Measurements from ENCODE around the gene SNX25. TPM values are rescaled to one million over a fixed set of nuclear protein-coding genes. Genes with fewer than 3 reads are reported as not detected.
"Not testable (repeated sequence)": the region's sequence is repeated elsewhere in the genome, so short reads cannot be mapped to it uniquely, and the experiment has no call there.

SNX25 gene
- total RNA-seq, 1 donor from 2014 or later, result 11.4 TPM

DNA sequence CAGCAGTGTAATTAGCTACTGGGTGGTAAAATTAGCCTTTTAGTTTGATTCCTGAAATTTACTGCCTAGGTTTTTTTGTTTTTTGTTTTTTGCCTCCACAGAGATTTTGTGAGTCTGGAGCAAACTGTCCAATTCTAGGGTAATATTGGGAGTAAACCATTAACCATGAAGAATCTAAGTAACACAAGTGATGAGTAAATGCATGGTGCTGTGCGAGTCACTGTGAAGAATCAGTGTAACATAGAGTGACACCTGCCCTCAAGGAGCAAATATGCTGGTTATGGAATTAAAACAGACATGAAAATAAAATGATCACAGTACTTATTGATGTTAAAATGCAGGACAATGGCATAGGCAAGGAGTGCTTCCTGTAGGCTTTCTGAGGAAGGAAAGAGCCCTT lies 126.2 kb downstream of the SNX25 start:
- DNase-seq (ENCODE audit: low spot score), result no peak
- ATAC-seq, result no peak

DNA sequence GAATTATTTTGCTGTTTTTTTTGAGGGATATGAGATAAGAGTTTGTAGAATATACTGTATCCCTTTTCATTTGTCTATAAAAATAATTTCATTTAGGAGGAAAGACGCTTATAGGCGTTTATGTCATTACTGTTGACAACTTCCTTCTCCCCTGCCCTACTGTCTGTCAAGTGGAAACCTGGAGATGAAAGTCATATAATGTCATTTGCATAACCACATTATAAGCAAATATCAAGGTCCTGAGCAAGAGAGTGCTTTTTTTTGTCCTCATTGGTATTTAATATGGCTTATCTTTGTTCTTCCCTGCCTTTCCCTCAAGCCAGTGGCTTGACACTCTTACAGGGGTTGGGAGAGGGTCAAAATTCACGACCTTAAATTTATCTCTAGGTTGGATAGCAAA lies 130.5 kb downstream of the SNX25 start:
- ATAC-seq (no peak), DNase-seq (ENCODE audit: low spot score) (no peak)

DNA sequence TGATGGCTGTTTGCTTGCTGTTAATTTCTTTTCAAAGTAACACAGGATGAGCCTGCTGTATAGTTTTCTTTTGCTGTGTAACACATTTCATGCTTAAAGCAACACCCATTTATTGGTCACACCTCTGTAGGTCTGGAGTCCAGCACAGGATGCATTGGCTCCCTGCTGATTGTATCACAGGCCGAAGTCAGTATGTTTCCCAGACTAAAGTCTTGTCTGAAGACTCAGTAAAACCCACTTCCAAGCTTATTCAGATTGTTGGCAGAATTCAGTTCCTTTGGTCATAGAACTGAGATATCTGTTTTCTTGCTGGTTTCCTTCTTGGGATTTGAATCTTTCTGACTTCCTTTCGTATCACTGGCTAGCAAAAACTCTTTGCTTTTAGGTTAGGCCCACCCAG lies 132.0 kb downstream of the SNX25 start:
- DNase-seq (ENCODE audit: low spot score) (no peak), ATAC-seq (no peak)

DNA sequence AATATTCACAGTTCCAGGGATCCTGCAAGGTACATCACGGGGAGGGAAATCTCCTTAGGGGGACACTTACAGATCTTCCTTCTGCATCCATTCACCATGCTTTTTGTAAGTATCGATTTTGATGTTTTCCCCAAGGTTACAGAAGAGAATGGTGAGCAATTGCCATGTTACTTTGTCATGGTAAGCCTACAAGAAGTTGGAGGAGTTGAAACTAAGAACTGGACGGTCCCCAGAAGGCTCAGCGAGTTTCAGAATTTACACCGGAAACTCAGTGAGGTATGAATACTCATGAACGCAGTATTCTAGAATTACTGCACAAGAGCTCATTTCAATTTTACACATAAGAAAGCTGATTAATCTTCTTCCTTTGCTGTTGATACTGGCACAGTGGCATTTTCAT lies 132.4 kb downstream of the SNX25 start:
- no peak for ATAC-seq
- no peak for DNase-seq (ENCODE audit: low spot score)

DNA sequence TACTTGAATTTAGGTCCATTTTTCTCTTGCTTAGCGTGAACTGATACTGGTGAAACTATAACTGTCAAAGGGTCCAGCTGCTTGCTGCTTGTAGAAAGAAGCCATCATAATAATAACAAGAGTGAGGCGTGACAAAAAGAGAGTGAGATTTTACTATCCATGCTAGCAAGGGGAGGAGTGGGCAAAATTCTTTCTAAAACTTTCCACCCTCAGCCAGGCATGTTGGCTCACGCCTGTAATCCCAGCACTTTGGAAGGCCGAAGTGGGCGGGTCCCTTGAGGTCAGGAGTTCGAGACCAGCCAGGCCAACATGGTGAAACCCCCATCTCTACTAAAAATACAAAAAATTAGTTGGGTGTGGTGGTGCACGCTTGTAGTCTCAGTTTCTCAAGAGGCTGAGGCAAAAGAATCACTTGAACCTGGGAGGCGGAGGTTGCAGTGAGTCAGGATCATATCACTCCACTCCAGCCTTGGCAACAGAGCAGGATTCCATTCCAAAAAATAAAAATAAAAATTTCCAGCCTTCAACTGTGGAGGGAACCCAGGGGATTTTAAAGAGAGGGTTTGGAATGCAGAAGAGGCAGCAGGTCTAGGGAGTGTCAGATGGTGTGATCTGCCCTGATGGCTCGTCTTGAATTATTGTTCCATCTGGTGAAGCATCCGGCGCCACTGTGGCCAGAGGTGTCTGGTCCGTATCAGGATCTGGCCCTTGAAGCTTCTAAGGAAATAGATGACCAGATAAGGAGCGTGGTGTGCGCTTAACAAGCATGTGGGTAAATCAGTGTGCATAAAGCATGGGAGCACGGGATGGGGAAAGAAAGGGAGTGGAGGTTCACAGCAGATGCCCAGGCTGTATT lies 134.6 kb downstream of the SNX25 start:
- DNase-seq (ENCODE audit: low spot score), result no peak
- no peak for ATAC-seq

DNA sequence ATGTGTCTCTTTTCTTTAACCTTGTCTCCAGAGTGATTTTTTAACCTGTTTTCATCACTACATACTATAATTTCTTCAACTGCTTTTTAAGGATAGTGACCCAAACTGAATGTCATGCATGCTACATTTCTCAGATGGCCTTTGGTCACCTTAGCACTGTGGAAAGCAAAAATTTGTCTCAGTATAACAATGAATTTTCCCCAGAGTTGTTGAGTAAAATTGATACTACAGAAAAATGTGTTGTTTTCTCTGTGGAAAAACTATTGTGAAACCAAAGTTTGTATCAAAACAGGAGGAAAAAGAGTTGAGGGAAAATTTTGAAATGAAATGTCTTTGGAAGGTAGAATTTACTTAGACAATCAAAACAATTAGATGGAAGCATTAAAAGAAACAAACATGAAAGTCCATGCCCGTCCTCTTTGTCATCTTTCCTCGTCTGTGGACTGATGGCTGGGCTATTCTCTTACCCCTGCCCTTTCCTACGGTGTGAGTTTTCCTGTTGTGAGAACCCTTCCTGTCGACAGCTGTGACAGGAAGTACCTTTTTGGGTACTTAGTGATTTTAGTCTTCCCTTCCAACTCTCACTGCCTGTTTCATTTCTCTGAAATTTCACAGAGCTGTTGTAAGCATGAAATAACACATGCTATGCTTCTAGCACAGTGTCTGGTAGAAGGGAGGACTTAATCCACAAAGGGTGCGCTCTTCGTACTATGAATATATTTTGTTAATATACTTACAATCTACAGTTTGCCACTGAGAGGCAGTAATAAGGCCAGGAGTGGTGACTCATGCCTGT lies 135.5 kb downstream of the SNX25 start:
- DNase-seq (ENCODE audit: low spot score), result no peak
- no peak for ATAC-seq

DNA sequence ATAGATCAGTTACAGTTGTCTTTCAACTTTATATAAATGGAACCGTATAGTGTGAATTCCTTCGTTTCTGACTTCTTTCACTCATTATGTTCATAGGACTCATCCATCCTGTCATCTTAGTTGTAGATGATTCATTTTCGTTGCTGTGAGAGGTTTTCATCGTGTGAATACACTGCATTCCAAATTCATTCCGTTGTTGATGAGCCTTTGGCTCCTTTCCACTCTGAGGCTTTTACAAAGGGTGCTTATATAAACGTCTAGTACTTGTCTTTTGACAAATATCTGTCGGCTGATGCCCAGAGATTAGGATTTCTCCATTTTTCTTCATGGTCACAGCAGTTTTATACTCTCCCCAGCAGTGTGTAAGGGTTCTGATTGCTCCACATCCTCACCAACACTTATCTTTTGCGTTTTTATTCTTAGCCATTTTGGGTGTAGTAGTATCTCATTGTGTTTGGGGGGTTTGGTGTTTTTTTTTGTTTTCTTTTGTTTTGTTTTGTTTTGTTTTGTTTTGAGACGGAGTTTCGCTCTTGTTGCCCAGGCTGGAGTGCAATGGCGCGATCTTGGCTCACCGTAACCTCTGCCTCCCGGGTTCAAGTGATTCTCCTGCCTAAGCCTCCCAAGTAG lies 137.7 kb downstream of the SNX25 start:
- DNase-seq (ENCODE audit: low spot score), result no peak
- no peak for ATAC-seq

DNA sequence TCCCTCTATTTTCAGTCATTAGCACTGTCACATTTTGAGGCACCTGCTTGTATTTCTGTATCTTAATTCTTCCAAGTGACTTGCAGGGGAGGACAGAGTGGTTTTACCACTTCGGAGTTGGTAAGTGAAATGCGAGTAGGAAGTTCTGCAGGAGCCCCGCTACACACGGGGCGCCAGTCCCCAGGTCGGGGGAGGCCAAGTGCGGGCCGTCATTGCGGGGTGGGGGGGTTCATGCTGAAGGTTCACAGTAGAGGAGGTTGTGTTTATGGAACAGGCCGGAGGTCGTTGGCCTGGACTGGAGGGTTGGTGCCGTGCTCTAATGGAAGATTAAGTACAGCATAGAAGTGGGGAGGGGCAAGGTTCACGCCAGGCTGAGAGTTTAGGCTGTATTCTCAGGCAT lies 142.3 kb downstream of the SNX25 start:
- no peak for DNase-seq (ENCODE audit: low spot score)
- no peak for ATAC-seq

DNA sequence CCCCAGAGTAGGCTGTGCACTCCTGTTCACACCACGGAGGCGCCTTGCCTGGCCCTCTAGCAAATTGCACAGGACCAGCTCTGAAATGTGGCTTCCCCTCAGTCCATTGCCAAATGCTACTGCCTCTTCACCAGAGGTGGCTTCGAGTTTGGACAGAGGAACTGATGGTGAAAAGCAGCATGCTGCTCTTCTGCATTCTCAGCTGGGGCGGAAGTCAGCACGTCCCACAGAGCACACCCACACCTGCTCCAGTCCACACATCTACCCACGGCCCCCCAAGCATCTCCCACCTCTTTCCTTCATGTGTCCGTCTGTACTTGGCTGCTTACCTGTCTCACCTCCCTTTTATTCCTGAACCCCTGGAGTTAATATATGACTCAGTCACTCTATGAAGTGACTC lies 142.8 kb downstream of the SNX25 start:
- no peak for DNase-seq (ENCODE audit: low spot score)
- ATAC-seq, result no peak

DNA sequence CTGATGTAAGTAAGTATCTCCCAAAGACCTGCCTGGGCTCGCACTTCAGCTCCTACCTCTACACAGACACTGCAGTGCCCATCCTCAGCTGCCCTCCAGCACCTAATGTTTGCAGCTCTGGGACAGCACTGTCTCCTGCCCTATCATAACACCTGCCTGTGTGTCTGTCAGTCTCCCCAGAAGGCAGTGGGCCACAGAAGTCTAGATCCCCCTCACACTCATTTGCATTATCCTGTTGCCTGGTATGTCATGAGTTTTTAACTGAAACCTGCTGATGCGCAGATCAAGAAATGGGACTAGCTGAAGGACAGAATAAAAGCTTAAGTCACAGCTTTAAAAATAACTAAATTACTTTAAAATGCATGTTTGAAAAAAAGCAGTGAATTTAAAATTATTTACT lies 143.3 kb downstream of the SNX25 start:
- ATAC-seq (no peak), DNase-seq (ENCODE audit: low spot score) (no peak)

DNA sequence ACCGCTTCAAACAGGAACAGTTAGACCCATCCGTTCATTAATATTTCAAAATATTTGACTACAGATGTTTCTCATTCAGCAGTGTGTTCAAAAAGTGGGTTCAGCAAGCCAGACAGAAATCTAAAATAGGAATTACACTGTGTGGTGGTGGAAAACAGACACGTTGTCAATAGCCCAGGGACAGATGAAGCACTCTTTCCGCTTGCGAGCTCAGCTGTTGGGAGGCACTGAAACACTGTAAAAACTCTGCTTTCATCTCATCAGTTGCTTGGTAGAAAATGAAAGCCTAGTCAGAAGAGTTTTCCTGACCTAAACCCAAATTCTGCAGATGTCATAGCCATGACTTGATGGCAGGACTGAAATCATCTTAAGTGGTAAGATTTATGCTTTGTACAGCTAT lies 147.8 kb downstream of the SNX25 start:
- no peak for DNase-seq (ENCODE audit: low spot score)
- ATAC-seq, result no peak

DNA sequence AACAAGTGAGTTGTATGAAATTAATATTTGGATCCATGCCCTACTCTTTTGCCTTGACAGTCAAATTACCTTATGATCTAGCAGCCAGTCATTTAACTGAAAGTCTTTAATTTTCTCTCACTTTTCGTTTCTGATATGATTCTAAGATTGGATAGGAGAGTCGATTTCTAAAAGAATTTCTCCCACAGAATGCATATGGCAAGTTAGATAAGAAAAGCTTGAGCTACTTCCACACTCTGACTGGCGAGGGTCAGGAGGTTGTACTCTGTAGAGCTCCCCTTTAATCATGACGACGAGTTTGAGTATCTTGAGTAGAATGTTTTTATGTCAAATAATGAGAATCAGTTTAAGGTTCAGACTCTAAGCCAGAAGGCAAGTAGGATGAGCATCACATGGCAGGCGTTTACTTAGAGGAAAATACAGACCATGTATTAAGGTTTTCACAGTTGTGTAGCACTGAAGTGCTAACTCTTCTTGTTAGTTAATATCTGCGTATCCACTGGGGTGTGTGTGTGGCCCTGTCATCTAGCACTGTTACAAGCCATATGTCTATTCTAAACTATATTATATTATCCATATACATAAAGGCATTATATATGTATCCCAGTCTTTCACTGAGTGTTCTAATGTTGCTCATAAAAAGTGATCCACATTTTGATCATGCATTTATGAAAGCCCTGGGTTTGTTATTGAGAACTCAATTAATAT lies 148.5 kb downstream of the SNX25 start:
- DNase-seq (ENCODE audit: low spot score), result no peak
- ATAC-seq, result no peak

DNA sequence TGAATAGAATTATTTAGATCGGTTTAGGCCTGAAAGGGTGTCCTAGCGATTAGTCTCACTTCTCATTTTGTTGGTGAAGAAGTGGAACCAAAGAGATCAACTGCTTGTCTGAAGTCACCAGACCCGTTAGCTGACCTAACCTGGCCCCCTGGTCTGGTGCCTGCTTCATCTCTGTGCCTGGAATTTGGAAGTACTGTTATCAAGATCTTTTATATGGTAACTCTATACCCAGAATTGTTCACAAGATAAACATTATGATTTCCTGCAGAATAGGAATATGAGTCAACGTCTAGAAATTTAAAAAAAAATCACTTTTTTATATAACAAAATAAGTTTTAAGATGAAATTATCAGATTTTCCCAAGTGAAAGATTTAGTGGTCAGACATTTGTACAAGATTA lies 149.1 kb downstream of the SNX25 start:
- DNase-seq (ENCODE audit: low spot score) (no peak), ATAC-seq (no peak)

DNA sequence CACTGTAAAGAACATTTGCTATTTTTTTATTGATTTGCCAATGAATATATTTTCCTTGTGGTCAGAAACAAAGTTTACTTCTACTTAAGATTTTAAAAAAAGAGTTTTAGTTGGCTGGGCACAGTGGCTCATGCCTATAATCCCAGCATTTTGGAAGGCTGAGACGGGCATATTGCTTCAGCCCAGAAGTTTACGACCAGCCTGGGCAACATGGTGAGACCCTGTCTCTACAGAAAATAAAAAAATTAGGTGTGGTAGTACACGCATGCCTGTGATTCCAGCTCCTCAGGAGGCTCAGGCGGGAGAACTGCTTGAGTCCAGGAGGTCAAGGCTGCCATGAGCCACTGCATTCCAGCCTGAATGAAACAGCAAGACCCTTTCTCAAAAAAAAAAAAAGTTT lies 149.6 kb downstream of the SNX25 start:
- no peak for ATAC-seq
- DNase-seq (ENCODE audit: low spot score), result no peak

DNA sequence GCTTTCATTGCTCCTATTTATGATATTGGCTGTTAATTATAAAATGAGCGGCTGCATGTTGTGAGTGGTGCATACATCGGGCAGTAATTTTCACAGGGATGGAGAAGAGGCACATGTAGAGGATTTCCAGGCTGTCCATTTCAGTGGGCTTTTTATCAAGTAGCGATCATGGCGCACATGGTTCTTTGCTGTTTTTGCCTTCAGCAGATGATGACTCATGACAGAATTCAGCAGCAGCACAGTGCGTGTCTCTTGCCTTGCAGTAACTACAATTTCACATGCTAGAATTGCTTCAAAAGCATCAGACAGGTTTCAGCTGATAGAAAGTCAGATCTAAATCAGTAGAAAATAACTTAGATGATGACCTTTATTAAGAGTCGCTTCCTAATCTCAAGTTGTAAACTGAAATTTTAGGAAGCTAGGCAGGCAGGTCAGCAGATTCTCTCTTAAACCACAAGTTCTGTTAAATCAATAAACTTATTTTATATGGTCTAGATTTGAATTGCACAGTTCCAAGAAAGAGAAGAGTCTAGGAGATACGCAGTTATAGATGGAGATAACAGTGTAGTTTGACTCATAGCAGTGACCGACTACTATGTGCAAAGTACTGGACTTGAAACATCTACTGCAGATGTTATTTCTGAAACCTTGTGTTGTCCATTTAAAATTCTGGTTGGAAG lies 150.5 kb downstream of the SNX25 start:
- no peak for DNase-seq (ENCODE audit: low spot score)
- ATAC-seq, result no peak

DNA sequence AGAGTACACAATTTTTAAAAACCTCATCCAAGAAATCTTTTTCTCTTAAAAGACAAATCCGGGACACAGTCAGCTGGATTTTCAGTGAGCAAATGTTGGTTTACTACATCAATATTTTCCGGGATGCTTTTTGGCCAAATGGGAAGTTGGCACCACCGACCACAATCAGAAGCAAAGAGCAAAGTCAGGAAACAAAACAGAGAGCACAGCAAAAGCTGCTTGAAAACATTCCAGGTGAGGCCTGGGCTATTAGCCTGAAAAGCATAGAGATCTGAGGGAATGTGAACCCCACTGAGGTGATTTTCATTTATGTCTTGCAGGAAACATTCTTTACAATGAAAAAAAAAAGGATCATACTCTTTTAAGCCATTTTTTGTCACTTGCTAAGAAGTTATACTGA lies 152.5 kb downstream of the SNX25 start:
- ATAC-seq (peak; percentile 87), DNase-seq (ENCODE audit: low spot score) (peak; percentile 71)

DNA sequence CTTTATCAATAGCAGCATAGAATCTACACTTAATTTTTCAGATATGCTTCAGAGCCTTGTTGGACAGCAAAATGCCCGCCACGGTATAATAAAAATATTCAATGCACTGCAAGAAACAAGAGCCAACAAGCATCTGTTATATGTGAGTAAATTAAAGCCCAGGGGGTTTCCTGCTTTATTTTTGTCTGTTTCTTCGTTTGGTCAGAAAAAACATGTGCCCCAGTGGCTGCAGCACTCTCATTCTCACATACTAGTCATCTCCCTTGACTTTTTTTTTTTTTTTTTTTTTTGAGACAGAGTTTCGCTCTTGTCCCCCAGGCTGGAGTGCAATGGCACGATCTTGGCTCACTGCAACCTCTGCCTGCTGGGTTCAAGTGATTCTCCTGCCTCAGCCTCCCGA lies 153.2 kb downstream of the SNX25 start:
- not testable (repeated sequence) for ATAC-seq; DNase-seq (ENCODE audit: low spot score)

DNA sequence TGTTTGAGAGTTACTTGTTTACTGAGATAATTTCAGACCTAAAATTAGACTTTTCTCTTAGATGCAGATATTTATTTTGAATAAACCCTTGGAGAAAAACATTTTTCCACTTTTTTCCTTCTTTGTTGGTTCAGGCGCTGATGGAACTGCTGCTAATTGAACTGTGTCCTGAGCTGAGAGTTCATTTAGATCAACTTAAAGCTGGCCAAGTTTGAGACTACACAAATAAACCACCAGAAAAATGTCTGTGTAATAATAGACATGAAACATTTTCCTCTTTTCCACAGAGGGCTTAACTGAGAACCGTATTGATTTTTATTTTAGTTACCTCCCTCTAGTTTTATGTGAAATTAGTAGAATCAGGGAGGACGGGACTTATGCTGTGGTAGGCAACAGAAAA lies 153.9 kb downstream of the SNX25 start:
- DNase-seq (ENCODE audit: low spot score), result no peak
- ATAC-seq, result peak; percentile 79

DNA sequence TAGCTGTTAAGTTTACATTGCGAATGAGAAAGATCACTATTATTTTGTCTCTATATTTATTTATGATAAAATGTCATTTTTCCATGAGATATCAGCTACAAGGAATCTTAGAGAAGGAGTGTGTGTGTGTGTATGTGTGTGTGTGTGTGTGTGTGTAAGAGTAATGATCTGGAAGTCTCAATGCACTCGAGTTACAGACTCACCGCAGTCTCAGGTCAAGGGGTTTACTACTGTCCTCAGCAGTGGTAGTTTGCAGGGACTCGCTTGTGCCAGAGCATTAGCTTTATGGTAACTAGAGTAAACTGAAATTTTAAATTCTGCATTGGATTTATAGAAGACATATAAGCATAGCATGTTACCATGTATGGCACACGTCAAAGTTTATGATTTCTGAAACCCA lies 155.5 kb downstream of the SNX25 start:
- DNase-seq (ENCODE audit: low spot score) (no peak), ATAC-seq (no peak)

DNA sequence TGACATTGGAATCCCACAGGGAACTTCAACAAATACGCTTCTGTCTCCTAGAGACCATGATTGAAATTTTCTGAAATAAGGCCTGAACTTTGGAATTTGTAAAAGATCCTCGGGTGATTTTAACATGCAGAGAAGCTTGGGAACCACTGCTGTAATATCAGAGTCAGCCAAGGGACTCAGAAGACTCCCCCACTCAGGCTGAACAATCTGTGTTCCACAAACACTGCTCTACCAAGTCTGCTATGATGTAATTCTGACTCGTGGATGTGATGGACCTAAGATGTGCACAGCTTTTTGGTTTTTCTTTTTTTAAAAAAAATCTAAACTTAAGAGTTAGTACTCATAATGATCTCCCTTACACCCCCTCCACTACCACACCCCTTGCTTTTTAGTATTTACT lies 160.3 kb downstream of the SNX25 start:
- DNase-seq (ENCODE audit: low spot score) (no peak), ATAC-seq (peak; percentile 51)

Data from left lobe of liver (tissue), 2 donors.